Hepatocyte (in vitro differentiated cells): Measurements from ENCODE around the gene DOCK8. TPM values are rescaled to one million over a fixed set of nuclear protein-coding genes. Genes with fewer than 3 reads are reported as not detected.
A peak's percentile ranks its signal among the peaks of the same experiment; 100 is the strongest.

Source experiments
- DNase-seq: peaks from one replicate; pipeline ENCODE4 v3.0.0-alpha.2; 2016; ENCODE audit warnings: low spot score
- H2AFZ ChIP-seq: fragments of 200-600 bp; sonication (generic); 2 replicates; pipeline ENCODE4 v1.6.0; 2016; ENCODE audit warnings: antibody characterized with exemption, mild to moderate bottlenecking
- H3K27ac ChIP-seq: fragments of 200-600 bp; sonication (generic); 2 replicates; pipeline ENCODE4 v1.5.1; 2016; ENCODE audit warnings: mild to moderate bottlenecking
- H3K27me3 ChIP-seq: fragments of 200-600 bp; sonication (generic); 2 replicates; pipeline ENCODE4 v1.6.1; 2016
- H3K36me3 ChIP-seq: fragments of 200-600 bp; sonication (generic); replicated peaks from 2 replicates; pipeline ENCODE4 v1.5.1; 2016; ENCODE audit warnings: low read depth; ENCODE audit not compliant: insufficient read depth
- H3K4me1 ChIP-seq: fragments of 200-600 bp; sonication (generic); 2 replicates; pipeline ENCODE4 v1.5.1; 2016; ENCODE audit warnings: mild to moderate bottlenecking, moderate library complexity; ENCODE audit not compliant: insufficient read depth
- H3K4me2 ChIP-seq: fragments of 200-600 bp; sonication (generic); 2 replicates; pipeline ENCODE4 v1.6.0; 2016
- H3K4me3 ChIP-seq: fragments of 200-600 bp; sonication (generic); 2 replicates; pipeline ENCODE4 v1.5.1; 2016; ENCODE audit warnings: mild to moderate bottlenecking
- H3K79me2 ChIP-seq: fragments of 200-600 bp; sonication (generic); 2 replicates; pipeline ENCODE4 v1.6.0; 2017; ENCODE audit warnings: mild to moderate bottlenecking
- H3K9me2 ChIP-seq: fragments of 200-600 bp; sonication (generic); replicated peaks from 2 replicates; pipeline ENCODE4 v1.6.0; 2017; ENCODE audit warnings: mild to moderate bottlenecking; ENCODE audit not compliant: insufficient read depth
- H3K9me3 ChIP-seq: fragments of 200-600 bp; sonication (generic); 2 replicates; pipeline ENCODE4 v1.5.1; 2016; ENCODE audit warnings: low read depth, mild to moderate bottlenecking
- H4K20me1 ChIP-seq: fragments of 200-600 bp; sonication (generic); 2 replicates; pipeline ENCODE4 v1.6.0; 2016; ENCODE audit warnings: mild to moderate bottlenecking; ENCODE audit not compliant: insufficient read depth, poor library complexity, severe bottlenecking
- CTCF ChIP-seq: fragments of 200-600 bp; sonication (generic); IDR thresholded peaks from 2 replicates; pipeline ENCODE4 v1.5.1; 2016; ENCODE audit warnings: antibody characterized with exemption, mild to moderate bottlenecking; ENCODE audit not compliant: poor library complexity
- EZH2 ChIP-seq: fragments of 200-600 bp; sonication (generic); IDR thresholded peaks from 2 replicates; pipeline ENCODE4 v1.6.1; 2016; ENCODE audit warnings: antibody characterized with exemption, mild to moderate bottlenecking, borderline replicate concordance
- EZH2phosphoT487 ChIP-seq: fragments of 200-600 bp; sonication (generic); IDR thresholded peaks from one replicate; pipeline ENCODE4 v1.6.1; 2018; ENCODE audit warnings: antibody characterized with exemption, mild to moderate bottlenecking, low read depth, moderate library complexity; ENCODE audit not compliant: unreplicated experiment, severe bottlenecking
- WGBS: methylation state at CpG from one replicate; pipeline ENCODE4 v1.1.6; 2016; ENCODE audit warnings: low lambda C conversion rate; ENCODE audit errors: missing lambda C conversion rate; 5-methylcytosine and 5-hydroxymethylcytosine counted together
- polyA plus RNA-seq: library from polyadenylated mRNA; unstranded; fragments of >200 nt; fragmentation: Nextera tagmentation; extraction: Ambion mirVana; gene quantifications from 2 replicates; pipeline ENCODE4 v1.2.1, GENCODE V29; 2016
- total RNA-seq: library from RNA; depleted of rRNA; stranded (reverse); fragments of >200 nt; gene quantifications from 2 replicates; pipeline ENCODE4 v1.2.3, GENCODE V29; 2014

The DOCK8 gene
- total and polyA plus RNA-seq, 2 experiments from 2014 or later = 6.5 to 6.6 TPM

DNA sequence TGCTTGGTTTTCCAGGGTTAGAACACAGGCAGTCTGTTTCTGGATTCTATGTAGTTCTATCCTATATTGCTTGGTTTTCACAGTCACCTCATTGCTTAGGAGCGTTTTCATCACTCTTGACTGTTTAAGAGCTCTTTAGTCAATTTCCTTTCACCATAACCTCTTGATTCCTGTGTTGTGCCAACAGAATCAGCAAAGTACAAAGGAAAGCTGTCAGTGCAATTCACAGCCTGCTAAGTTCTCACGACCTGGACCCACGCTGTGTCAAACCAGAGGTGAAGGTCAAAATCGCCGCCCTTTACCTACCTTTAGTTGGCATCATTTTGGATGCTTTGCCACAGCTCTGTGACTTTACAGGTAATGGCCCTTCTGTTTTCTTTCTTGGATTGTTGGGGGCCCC lies 199.9 kb downstream of the DOCK8 start:
- Histone ChIP-seq H3K4me2 (no peak overlapping the region), H3K4me1 (no peaks in the 10 kb centered on the region), H3K36me3 (no peaks in the 10 kb centered on the region), H3K27me3 (no peaks in the 10 kb centered on the region), H3K4me3 (no peak overlapping the region), H2AFZ (no peak overlapping the region), H3K9me3 (no peaks in the 10 kb centered on the region), H3K27ac (no peak overlapping the region), H4K20me1 (no peaks in the 10 kb centered on the region), H3K9me2 (no peaks in the 10 kb centered on the region), H3K79me2 (no peaks in the 10 kb centered on the region)
- 90% methylated on average over 5 of the region's 5 CpGs for WGBS
- DNase-seq = no peak
- TF ChIP-seq CTCF (no peak), EZH2phosphoT487 (no peak), EZH2 (no peak)

GRCh38 chr9:419571-420171 lies 205.0 kb downstream of the DOCK8 start:
- H3K27ac ChIP-seq = no peak overlapping the region
- H3K9me2 ChIP-seq = no peaks in the 10 kb centered on the region
- peak; percentile 20 for DNase-seq
- H3K4me1 ChIP-seq = no peaks in the 10 kb centered on the region
- H3K9me3 ChIP-seq = no peaks in the 10 kb centered on the region
- H3K4me3 ChIP-seq = no peak overlapping the region
- H3K4me2 ChIP-seq = no peak overlapping the region
- no peaks in the 10 kb centered on the region for H3K27me3 ChIP-seq
- no peaks in the 10 kb centered on the region for H4K20me1 ChIP-seq
- H3K79me2 ChIP-seq = no peaks in the 10 kb centered on the region
- no peaks in the 10 kb centered on the region for H3K36me3 ChIP-seq
- H2AFZ ChIP-seq = no peak overlapping the region
- TF ChIP-seq EZH2 (no peak), EZH2phosphoT487 (no peak), CTCF (no peak)
- WGBS = 68% methylated on average over 5 of the region's 5 CpGs

- 92% methylated on average over 6 of the region's 6 CpGs for WGBS
- no peaks in the 10 kb centered on the region for H3K4me1 ChIP-seq
- TF ChIP-seq CTCF (no peak), EZH2phosphoT487 (no peak), EZH2 (no peak)
Observed at GRCh38 chr9:421896-422295, 207.2 kb downstream of the DOCK8 start.

DNA sequence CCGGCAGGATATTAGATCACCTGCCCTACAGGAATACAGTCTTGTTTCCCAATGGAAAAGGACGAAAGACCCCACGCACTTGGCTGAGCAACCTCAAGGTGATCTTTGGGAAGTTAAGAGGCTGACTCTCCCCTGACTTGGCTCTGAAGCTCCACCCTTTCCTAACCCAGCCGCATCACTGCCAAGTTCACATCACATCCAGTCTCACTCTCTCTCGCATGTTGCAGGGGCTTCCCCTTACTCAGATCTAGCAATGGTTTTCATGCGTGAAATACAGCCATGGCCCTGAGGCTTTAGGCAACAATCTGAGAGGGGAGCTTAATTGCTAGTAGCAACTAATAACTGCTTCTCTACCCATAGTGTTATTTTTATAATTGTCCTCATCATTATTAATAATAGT lies 211.6 kb downstream of the DOCK8 start:
- no peaks in the 10 kb centered on the region for H4K20me1 ChIP-seq
- no peak overlapping the region for H2AFZ ChIP-seq
- H3K4me1 ChIP-seq = no peaks in the 10 kb centered on the region

More at GRCh38 chr9:421896-422295, 207.2 kb downstream of the DOCK8 start:
- no peaks in the 10 kb centered on the region for H3K36me3 ChIP-seq
- H3K79me2 ChIP-seq = no peaks in the 10 kb centered on the region
- no peaks in the 10 kb centered on the region for H4K20me1 ChIP-seq
- H3K9me3 ChIP-seq = no peaks in the 10 kb centered on the region
- H3K27me3 ChIP-seq = no peaks in the 10 kb centered on the region
- H3K4me3 ChIP-seq = no peak overlapping the region
- H2AFZ ChIP-seq = no peak overlapping the region
- no peak overlapping the region for H3K4me2 ChIP-seq
- H3K9me2 ChIP-seq = no peaks in the 10 kb centered on the region
- no peak for DNase-seq
- no peak overlapping the region for H3K27ac ChIP-seq

More for the DNA sequence above, 211.6 kb downstream of the DOCK8 start:
- no peaks in the 10 kb centered on the region for H3K79me2 ChIP-seq
- H3K27me3 ChIP-seq = no peaks in the 10 kb centered on the region
- no peak overlapping the region for H3K4me3 ChIP-seq
- H3K9me2 ChIP-seq = no peaks in the 10 kb centered on the region
- no peak for DNase-seq
- no peak overlapping the region for H3K27ac ChIP-seq
- H3K36me3 ChIP-seq = no peaks in the 10 kb centered on the region
- 89% methylated on average over 6 of the region's 6 CpGs for WGBS
- TF ChIP-seq EZH2 (no peak), EZH2phosphoT487 (no peak), CTCF (no peak)
- no peak overlapping the region for H3K4me2 ChIP-seq
- no peaks in the 10 kb centered on the region for H3K9me3 ChIP-seq
